Large intestine (tissue), 3 donors: ENCODE results near the gene DDO. TPM values are rescaled to one million over a fixed set of nuclear protein-coding genes. Genes with fewer than 3 reads are reported as not detected.

ENCODE experiments used
- DNase-seq, 2 donors: peaks; one replicate each; pipeline versions ENCODE4 v3.0.0 to v3.0.0-alpha.2; 2013
- H3K27ac ChIP-seq: one replicate; pipeline ENCODE4 v1.5.1; 2013; ENCODE audit warnings: low read length
- H3K27me3 ChIP-seq: 2 replicates; pipeline ENCODE4 v1.6.1; 2013; ENCODE audit warnings: low read length; ENCODE audit not compliant: control insufficient read depth, insufficient read depth
- H3K36me3 ChIP-seq: 2 replicates; pipeline ENCODE4 v1.6.1; 2013; ENCODE audit warnings: low read length; ENCODE audit not compliant: control insufficient read depth, insufficient read depth
- H3K4me1 ChIP-seq: one replicate; pipeline ENCODE4 v1.6.1; 2013; ENCODE audit warnings: low read length; ENCODE audit not compliant: control insufficient read depth, insufficient read depth
- H3K4me3 ChIP-seq: one replicate; pipeline ENCODE4 v1.5.1; 2013; ENCODE audit warnings: low read length
- H3K9me3 ChIP-seq: one replicate; pipeline ENCODE4 v1.6.1; 2013; ENCODE audit warnings: mild to moderate bottlenecking, low read depth, low read length, moderate library complexity; ENCODE audit not compliant: control insufficient read depth
- WGBS: methylation state at CpG from one replicate; pipeline ENCODE4 v1.1.5; 2013; ENCODE audit warnings: low lambda C conversion rate; ENCODE audit not compliant: insufficient coverage; 5-methylcytosine and 5-hydroxymethylcytosine counted together
- polyA plus RNA-seq: library from polyadenylated mRNA; unstranded; fragments of 120-200 nt; gene quantifications from one replicate; pipeline ENCODE4 v1.2.1, GENCODE V29; 2013

The DDO gene
- polyA plus RNA-seq, 1 donor, result 5.2 TPM

DNA sequence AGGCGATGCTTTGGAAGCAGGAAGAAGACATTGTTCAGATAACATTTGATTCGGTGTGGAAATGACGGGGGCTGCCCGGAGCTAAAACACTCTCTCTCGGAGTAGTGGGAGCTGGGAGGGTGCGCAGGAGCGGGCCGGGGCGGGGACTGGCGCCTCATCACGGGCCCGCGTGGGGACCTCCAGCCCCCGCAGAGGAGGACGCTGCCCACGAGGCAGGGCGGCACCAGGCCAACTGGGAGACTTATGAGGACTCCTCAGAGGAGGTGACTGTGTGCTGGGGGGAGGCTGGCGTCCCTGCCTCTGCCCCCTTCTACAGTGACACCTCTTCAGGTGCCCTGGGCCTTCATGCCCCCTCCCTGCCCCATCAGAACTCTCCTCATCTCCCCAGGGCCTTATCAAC, 15.2 kb downstream of the DDO start:
- no CpG with 5 or more reads among the region's 18 CpGs for WGBS
- Histone ChIP-seq H3K4me1 (peaks cover 28% of the 10 kb centered on the region), H3K27me3 (no peaks in the 10 kb centered on the region), H3K36me3 (no peaks in the 10 kb centered on the region), H3K9me3 (peaks cover 3% of the 10 kb centered on the region), H3K27ac (no peak overlapping the region), H3K4me3 (peak overlapping the region; percentile 41)
- DNase-seq, result no peak

DNA sequence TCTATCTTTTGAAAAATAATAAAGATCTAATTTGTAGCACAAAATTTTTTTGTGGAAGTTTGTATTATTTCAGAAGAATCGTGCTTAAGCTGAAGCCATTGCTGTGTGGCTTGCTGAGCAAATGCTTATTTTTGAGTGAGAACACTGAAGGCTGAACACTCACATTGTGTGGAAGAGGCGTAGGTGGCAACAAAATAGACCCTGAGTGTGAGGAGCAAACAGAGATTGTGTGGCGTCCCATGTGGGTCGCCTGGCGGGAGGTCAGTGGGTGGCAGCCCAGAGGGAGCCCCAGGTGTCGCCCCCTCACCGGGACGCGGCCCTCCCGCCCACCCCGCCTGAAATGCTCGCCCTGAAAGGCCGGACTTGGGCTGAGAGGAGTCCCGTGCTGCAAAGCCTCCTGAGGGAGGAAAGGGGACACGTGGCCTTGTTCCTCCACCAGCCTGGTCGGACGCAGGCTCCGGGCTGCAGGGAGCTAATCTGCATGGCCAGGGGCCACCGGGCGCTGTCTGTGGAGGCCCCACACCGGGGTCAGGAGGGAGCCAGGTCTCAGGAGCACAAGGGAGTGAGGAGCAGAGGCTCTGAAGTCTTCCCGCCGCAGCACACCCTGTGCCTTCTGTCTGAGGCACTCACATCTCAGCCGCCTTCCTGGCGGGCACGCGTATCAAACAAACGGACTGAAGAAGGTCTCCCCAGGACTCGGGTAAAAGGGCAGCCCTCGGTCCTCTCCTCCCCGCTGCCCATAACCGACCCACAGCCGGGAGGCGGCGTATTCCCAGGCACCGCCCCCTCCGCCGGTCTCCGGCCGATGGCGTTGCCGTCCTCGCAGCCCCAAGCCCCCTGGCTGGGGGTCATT, 15.9 kb downstream of the DDO start:
- peak in 1 of 2 donors; percentile 54 for DNase-seq
- H3K4me1 ChIP-seq, result peaks cover 22% of the 10 kb centered on the region
- no peaks in the 10 kb centered on the region for H3K36me3 ChIP-seq
- H3K9me3 ChIP-seq, result peaks cover 3% of the 10 kb centered on the region
- no peaks in the 10 kb centered on the region for H3K27me3 ChIP-seq
- 100% methylated on average over 1 of the region's 43 CpGs for WGBS
- H3K27ac ChIP-seq, result peak overlapping the region; percentile 19
- H3K4me3 ChIP-seq, result peak overlapping the region; percentile 41

DNA sequence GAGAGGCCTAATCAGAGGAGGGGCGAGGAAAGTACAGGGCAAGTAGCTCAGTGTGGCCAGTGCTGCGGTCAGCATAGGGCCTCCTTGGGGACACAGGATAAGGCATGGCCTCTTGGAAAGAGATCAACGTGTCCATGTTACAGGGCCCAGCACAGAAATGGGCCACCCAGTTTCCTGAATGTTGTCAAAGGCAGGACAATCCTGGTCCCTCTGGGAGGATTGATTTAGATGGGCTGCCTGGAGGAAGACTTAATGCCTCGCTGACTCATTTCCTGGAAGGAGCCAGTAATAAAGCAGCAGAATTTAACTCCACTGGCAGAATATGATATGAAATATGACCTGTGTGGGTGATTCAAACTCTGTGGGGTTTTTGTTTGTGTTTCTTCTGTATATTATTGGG, 16.6 kb downstream of the DDO start:
- Histone ChIP-seq H3K4me3 (no peak overlapping the region), H3K36me3 (no peaks in the 10 kb centered on the region), H3K4me1 (peaks cover 15% of the 10 kb centered on the region), H3K9me3 (peaks cover 3% of the 10 kb centered on the region), H3K27ac (no peak overlapping the region), H3K27me3 (no peaks in the 10 kb centered on the region)
- no CpG with 5 or more reads among the region's 4 CpGs for WGBS
- no peak for DNase-seq

DNA sequence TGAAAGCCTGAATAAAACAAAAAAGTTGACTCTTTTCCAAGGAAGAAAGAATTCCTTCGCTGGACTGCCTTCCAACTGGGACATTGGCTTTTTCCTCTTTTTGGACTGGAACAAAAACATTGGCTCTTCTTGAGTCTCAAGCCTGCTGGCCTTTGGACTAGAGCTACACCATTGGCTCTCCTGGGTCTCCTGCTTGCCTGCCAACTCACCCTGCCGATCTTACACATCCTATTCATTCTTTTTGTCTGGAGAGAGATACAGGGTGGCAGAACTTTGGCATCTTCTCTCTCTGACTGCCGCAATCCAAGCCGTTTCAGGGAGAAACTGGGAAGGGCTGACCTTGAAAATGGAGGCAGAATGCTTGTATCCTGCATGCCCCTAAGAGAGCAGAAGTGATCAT, 20.2 kb downstream of the DDO start:
- Histone ChIP-seq H3K27me3 (no peaks in the 10 kb centered on the region), H3K27ac (no peak overlapping the region), H3K4me1 (peaks cover 12% of the 10 kb centered on the region), H3K36me3 (no peaks in the 10 kb centered on the region), H3K9me3 (peaks cover 3% of the 10 kb centered on the region), H3K4me3 (no peak overlapping the region)
- no peak for DNase-seq
- WGBS, result no CpG with 5 or more reads among the region's 4 CpGs

DNA sequence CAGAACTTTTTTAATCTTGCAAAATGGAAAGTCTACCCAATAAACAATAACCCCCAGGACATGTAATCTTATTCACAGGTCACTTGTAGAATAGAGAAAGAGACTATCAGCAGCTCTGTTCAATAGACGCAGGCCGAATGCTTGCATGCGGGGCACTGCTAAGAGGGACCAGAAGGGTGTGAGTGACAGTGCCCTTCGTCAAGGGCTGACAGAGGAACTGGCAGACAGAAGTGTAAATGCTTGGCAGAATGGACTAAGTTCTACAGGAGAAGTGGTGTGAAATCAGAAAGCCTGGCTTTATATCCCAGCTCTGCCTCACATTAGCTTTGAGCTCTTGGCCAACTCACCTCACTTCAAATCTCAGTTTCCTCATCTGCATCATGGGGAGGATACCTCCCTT, 21.0 kb downstream of the DDO start:
- no CpG with 5 or more reads among the region's 4 CpGs for WGBS
- Histone ChIP-seq H3K27me3 (no peaks in the 10 kb centered on the region), H3K4me3 (no peak overlapping the region), H3K27ac (no peak overlapping the region), H3K36me3 (no peaks in the 10 kb centered on the region), H3K4me1 (peaks cover 7% of the 10 kb centered on the region), H3K9me3 (no peaks in the 10 kb centered on the region)
- no peak for DNase-seq

DNA sequence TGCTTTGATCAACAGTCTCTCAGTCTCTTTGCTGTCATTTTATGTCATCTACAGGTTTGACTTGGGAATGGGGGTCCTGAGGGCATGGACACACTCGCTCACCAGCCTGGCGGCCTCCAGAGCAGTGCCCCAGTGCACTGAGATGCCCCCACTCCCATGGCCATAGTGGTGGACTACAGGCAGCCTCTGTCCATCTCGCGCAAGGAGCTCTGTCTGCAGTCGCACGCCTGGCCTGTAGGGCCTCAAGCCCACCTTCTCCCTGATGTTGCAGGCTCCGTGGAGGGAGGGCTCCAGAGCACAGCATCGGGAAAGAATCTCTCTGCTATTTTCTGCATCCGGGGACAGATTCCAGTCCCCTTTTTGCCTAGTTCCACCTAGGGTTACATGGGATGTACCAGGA, 22.6 kb downstream of the DDO start:
- WGBS, result no CpG with 5 or more reads among the region's 9 CpGs
- H3K27me3 ChIP-seq, result no peaks in the 10 kb centered on the region
- H3K27ac ChIP-seq, result no peak overlapping the region
- DNase-seq, result no peak
- H3K9me3 ChIP-seq, result no peaks in the 10 kb centered on the region
- H3K36me3 ChIP-seq, result no peaks in the 10 kb centered on the region
- no peak overlapping the region for H3K4me3 ChIP-seq
- peaks cover 3% of the 10 kb centered on the region for H3K4me1 ChIP-seq

DNA sequence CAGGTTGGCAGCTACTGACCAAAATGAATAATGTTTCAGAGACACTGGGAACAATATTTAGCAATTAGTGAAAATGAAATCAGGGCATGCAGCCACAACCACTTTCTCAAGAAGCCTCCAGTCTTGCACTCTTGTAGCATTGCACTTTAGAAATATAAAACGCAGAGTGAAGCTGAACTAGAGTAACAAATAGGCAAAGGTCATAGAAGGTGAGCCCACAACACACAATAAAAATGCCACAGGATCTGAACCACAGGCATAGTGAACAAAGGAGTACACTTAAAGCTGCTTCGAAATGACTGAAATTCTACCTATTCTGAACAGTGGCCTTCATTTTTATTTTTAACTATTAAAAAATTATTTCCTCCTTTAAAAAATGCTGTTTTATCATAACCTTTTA, 25.0 kb downstream of the DDO start:
- Histone ChIP-seq H3K4me1 (no peaks in the 10 kb centered on the region), H3K4me3 (no peak overlapping the region), H3K27ac (no peak overlapping the region), H3K9me3 (no peaks in the 10 kb centered on the region), H3K27me3 (no peaks in the 10 kb centered on the region), H3K36me3 (no peaks in the 10 kb centered on the region)
- 17% methylated on average over 2 of the region's 2 CpGs for WGBS
- DNase-seq, result no peak

DNA sequence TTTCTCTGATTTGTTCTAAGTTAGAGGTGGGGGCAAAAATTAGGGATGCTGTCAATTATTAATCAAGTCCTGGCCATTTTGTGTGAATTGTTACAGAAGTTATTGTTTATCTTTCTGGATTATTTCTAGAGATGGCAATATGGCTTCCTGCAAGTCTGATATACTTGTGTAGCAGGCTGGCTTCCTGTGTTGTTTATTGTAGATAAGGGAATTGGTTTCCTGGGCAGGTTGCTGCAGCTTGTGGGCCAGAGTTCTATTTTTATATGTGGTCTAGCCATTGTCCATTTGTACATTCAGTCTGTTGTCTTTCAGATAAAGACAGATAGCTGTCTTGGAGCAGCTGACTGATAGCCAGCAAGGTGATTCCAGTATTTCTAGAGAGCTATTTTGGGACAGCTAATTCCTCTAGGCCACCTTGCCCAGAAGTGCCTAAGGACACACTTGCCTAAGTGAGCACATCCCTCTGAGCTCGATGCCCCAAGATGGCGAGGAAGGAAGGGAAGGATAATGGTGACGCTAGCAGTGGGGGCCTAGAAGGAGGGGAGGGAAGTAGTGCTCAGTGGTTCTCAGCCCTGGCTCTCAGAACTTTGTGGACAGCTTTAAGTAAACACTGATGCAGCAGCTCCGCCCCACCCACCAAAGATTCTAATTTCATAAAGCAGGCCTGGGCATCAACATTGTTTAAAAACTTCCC, 25.5 kb downstream of the DDO start:
- DNase-seq, result no peak
- Histone ChIP-seq H3K27ac (no peak overlapping the region), H3K4me3 (no peak overlapping the region), H3K4me1 (no peaks in the 10 kb centered on the region), H3K36me3 (no peaks in the 10 kb centered on the region), H3K27me3 (no peaks in the 10 kb centered on the region), H3K9me3 (no peaks in the 10 kb centered on the region)
- no CpG with 5 or more reads among the region's 4 CpGs for WGBS

DNA sequence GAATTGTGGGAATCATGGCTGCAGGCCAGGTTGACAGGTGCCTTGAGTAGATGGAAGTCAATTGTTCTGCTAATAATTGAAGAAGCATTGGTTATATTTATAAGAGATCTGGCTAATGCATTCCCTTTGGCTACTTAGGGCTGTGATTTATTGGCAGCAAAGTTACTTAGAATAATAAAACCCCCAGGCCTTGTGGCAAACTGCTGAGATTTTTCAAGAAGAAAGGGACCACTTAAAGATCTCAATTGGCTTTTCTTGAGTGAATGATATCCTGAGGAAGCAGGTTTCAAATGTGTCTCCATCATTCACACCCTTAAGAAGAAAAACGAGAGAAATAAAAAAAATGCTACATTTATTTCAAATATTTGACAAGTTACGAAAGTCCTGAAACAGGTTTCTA, 27.4 kb downstream of the DDO start:
- H3K36me3 ChIP-seq, result no peaks in the 10 kb centered on the region
- no peaks in the 10 kb centered on the region for H3K4me1 ChIP-seq
- no peaks in the 10 kb centered on the region for H3K9me3 ChIP-seq
- WGBS, result 100% methylated on average over 1 of the region's 2 CpGs
- H3K27ac ChIP-seq, result no peak overlapping the region
- H3K27me3 ChIP-seq, result no peaks in the 10 kb centered on the region
- no peak overlapping the region for H3K4me3 ChIP-seq
- DNase-seq, result no peak

DNA sequence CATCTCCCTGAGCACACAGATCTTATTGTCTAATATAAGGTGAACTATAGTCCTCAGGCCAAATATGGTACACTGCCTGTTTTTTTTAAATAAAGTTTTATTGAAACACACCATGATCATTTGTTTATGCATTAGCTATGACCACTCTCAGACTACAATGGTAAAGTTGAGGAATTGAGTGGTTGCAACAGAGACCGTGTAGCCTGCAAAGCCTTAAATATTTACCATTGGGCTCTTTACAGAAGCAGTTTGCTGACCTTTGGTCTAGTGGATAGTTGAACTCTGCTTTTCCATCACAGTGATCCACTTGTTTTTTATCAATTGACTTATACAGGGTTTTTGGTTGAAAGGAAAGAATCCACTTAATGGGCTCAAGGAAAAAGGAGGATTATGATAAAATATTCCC, 29.9 kb downstream of the DDO start:
- H3K4me3 ChIP-seq, result no peak overlapping the region
- no peaks in the 10 kb centered on the region for H3K4me1 ChIP-seq
- DNase-seq, result no peak
- no peak overlapping the region for H3K27ac ChIP-seq
- WGBS, result no CpG with 5 or more reads among the region's 1 CpG
- H3K9me3 ChIP-seq, result no peaks in the 10 kb centered on the region
- H3K27me3 ChIP-seq, result no peaks in the 10 kb centered on the region
- no peaks in the 10 kb centered on the region for H3K36me3 ChIP-seq
